ENCODE data around the gene ZFC3H1.

DNA sequence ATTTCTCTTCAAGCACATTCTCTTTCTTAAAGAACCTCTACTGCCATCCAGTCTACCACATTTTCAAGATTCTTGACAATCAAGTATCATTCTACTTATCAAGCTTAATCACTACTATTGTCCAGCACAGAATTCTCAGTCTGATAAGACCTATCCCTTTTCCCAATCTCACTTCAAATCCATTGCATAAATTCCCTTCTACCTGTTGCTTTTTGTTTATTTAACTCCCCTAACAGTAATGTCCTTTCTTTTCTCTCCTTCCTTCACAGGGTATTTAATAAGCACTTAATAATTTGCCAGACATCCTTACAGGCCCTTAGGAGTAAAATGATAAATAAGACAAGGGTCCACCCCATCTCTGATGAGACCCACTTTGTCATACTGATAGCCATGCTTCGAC, 41.7 kb downstream of the ZFC3H1 start:
- TF ChIP-seq EZH2 (optimal IDR thresholded peaks at IDR 0.05; ENCODE audit: low read depth, low read length) (no peak), CTCF (IDR thresholded peaks at IDR 0.05; ENCODE audit: low read length) (no peak), EZH2phosphoT487 (IDR thresholded peaks at IDR 0.05; ENCODE audit: low read length) (no peak)
